NCI-H128 (cell line): ENCODE results near the gene ZNF627.
A peak's percentile ranks its signal among the peaks of the same experiment; 100 is the strongest.
"Not testable (repeated sequence)": the region's sequence is repeated elsewhere in the genome, so short reads cannot be mapped to it uniquely, and the experiment has no call there.

ENCODE experiments used
- DNase-seq: peaks from one replicate; lab custom pipeline; 2025; ENCODE audit not compliant: unreplicated experiment; lab: John Stamatoyannopoulos, UW

The ZNF627 gene

GRCh38 chr19:11597202-11598102, at the start of gene ZNF627:
ZNF627 (plus strand) TSS chr19:11597483; CDS start chr19:11597628, 145 bp downstream.
- DNase-seq, result peak; percentile 95

GRCh38 chr19:11547929-11548700, 49.2 kb upstream of the ZNF627 start:
- no peak for DNase-seq

GRCh38 chr19:11549386-11549953, 47.8 kb upstream of the ZNF627 start:
- DNase-seq, result no peak

DNA sequence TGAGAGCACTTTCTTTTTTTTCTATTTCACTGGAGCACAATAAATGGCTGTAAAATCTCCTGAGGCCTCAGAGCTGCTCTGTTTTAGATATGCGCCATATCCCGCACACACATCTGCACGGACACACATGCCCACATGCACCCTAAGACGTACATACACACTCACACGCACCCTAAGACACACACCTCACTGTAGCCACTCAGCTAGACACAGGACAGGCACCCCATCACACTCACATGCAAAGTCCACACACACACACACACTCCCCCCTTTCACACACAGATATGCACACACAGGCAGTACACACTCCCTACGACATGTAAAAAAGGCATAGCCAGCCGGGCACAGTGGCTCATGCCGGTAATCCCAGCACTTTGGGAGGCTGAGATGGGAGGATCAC, 47.0 kb upstream of the ZNF627 start:
- DNase-seq, result no peak

GRCh38 chr19:11551603-11552235, 45.6 kb upstream of the ZNF627 start:
- no peak for DNase-seq

DNA sequence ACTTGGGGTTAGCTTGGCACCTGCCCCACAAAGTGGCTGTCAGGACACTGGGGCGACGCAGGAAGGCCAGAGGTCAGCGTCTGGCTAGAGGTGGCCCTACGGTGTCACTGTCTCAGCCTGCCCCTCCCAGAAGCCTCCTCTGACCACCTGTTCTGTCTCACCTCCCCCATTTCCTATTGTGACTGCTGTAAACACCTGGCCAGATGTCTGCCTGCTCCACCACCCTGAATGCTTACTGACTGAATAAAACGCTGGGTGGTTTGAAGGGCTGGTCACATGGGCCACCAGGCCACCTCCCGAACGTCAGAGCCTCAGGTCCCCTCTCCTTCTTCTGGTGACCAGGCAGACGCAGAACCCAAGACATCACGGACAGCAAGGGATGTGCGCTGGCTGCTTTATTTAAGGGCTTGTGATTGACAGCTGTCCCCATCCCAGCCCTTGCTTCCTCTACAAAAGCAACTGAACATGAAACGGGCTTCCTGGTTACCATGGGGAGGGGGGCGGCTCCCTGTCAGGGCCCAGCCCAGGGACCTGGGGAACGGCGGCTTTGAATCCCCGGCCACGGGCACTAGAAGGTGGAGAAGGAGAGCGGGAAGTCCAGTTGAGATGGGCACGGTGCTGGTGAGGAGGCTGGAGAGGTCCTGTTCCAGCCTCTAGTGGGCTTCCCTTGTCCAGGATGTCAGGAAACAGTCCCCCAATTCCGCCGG, 44.5 kb upstream of the ZNF627 start:
- DNase-seq, result no peak

DNA sequence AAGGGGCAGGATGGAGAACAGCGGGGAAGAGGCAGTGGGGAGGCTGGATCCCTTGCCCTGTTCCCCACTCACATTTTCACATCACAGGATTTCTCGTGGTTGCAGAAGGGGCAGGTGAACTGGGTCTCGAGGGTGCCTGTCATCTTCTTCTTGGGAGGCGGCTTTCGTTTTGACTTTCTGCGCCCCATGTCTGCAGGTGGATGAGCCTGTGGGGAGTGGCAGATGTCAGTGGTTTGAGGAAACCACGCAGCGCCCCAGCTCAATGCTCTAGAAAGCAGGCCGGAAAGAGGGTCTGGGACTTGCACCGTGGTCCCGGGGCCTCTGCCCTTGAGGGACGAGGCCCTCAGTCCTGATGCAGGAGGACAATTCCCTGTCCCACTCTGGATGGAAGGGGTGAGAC, 43.1 kb upstream of the ZNF627 start:
- DNase-seq, result no peak

GRCh38 chr19:11555246-11555645, 42.0 kb upstream of the ZNF627 start:
- no peak for DNase-seq

- no peak for DNase-seq
Measured at GRCh38 chr19:11556634-11557420, 40.5 kb upstream of the ZNF627 start.

DNA sequence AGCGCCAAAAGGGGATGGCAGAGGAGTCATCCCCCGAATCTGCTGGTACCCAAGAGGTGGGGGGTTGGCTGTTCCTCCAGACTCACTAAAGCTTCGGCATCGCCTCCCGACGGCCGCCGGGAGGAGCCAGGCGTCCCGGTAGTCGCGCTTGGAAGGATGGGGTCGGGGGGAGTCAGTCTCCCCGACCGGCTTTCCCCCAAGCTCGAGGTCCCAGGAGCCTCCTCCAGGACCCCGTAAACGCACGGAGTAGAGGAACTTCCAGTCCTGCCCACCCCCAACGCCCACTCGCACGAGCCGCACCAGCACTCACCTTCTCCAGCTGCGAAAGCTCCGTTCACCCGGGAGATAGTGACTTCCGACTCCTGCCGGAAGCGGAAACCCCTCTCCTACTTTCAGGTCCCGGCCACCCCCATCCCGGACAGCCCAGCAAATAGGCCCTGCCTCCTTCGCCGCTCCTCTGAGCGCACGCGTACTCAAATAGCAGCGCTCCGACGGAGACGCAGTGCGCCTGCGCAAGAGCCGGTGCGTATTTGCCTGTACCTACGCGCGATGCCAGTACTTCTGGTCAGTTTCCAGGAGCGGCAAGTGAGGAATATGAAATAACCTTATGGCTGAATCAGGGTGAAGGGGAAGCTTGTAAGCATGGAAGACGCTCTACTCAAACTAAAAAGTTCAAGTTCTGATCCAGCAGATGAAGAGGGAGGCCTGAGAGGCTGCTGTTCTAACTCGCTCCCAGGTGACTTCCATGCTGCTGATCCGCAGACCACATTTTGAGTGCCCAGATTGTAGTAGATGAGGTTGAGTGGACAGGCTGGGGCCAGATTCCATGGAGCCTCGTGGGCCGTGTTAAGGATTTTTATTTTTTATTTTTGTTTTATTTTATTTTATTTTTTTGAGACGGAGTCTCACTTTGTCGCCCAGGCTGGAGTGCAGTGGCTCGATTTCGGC, 38.1 kb upstream of the ZNF627 start, which contains the start of gene ELOF1:
Gene ELOF1 (minus strand): TSS at position 350 of the 948 bp plus-strand sequence. CDS start 4,883 bp downstream, outside the sequence.
- DNase-seq, result peak; percentile 96

DNA sequence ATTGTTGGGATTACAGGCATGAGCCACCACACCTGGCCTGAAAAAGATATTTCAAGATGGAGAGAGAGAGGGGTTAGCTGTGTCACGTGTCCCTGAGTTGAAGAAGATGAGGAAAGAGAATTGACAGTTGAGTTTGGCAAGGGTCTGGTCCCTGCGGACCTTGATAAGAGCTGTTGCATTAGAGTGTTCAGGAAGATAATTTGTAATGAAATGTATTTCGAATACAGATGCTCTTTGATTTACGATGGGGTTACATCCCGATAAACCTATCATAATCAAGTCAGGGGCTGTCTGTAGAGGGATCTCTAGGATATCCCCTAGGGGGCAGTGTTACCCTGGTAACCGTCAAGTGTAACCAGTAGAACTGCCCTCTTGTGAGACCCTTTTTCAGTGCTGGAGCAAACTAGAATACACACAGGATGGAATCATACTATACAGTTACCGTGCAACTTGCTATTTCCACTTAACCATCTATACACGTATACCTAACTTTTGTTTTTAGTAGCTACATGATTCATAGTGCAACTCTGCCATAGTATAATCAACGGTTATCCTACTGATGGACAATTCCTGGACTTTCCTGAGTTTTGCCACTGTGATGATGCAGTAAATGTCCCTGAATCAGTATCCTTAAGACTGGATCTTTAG, 36.8 kb upstream of the ZNF627 start:
- DNase-seq, result peak; percentile 60

DNA sequence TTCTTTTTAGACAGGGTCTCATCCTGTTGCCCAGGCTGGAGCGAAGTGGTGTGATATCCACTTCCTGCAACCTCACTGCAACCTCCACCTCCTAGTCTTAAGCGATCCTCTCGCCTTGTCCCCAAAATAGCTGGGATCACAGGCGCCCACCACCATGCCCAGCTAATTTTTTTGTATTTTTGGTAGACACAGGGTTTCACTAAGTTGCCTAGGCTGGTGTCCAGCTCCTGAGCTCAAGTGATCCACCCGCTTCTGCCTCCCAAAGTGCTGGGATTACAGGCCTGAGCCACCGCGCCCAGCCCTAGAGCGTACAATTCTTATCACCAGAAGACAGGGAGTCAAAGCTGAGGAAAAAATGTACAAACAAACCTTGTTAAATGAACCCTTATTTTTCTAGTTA, 33.8 kb upstream of the ZNF627 start:
- DNase-seq, result no peak

DNA sequence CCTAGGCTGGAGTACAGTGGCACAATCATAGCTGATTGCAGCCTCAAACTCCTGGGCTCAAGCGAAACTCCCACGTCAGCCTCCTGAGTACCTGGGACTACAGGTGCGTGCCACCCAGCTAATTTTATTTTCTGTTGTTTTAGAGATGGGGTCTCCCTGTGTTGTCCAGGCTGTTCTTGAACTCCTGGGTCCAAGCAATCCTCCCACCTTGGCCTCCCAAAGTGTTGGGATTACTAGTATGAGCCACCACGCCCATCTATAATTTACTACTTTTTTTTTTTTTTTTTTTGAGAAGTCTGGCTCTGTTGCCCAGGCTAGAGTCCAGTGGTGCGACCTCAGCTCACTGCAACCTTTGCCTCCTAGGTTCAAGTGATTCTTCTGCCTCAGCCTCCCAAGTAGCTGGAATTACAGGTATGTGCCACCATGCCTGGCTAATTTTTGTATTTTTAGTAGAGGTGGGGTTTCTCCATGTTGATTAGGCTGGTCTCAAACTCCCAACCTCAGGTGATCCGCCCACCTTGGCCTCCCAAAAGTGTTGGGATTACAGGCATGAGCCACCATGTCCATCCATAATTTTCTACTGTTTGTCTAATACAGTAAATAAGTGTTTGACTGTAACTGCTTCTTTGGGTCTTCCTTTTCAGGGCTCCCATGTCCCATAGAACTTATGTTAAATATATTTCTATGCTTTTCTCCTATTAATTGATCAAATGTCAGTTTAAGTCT, 33.0 kb upstream of the ZNF627 start:
- DNase-seq, result not testable (repeated sequence)

- not testable (repeated sequence) for DNase-seq
Measured at GRCh38 chr19:11565649-11565980, 31.7 kb upstream of the ZNF627 start.

GRCh38 chr19:11566164-11566563, 31.1 kb upstream of the ZNF627 start:
- no peak for DNase-seq

GRCh38 chr19:11570039-11570462, 27.2 kb upstream of the ZNF627 start:
- DNase-seq, result no peak

DNA sequence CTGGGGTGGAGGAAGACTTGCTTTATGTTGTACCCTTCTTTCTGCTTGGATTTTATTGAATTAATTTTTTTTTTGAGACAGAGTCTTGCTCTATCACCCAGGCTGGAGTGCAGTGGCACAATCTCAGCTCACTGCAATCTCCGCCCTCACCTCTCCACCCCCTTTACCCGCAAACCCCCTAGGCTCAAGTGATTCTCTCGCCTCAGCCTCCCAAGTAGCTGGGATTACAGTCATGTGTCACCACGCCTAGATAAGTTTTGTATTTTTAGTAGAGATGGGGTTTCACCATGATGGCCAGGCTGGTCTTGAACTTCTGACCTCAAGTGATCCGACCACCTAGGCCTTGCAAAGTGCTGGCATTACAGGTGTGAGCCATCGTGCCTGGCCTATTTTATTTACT, 23.9 kb upstream of the ZNF627 start:
- not testable (repeated sequence) for DNase-seq
